ENCODE data around the gene SYT5.
"Not testable (repeated sequence)": the region's sequence is repeated elsewhere in the genome, so short reads cannot be mapped to it uniquely, and the experiment has no call there.

SYT5 gene

DNA sequence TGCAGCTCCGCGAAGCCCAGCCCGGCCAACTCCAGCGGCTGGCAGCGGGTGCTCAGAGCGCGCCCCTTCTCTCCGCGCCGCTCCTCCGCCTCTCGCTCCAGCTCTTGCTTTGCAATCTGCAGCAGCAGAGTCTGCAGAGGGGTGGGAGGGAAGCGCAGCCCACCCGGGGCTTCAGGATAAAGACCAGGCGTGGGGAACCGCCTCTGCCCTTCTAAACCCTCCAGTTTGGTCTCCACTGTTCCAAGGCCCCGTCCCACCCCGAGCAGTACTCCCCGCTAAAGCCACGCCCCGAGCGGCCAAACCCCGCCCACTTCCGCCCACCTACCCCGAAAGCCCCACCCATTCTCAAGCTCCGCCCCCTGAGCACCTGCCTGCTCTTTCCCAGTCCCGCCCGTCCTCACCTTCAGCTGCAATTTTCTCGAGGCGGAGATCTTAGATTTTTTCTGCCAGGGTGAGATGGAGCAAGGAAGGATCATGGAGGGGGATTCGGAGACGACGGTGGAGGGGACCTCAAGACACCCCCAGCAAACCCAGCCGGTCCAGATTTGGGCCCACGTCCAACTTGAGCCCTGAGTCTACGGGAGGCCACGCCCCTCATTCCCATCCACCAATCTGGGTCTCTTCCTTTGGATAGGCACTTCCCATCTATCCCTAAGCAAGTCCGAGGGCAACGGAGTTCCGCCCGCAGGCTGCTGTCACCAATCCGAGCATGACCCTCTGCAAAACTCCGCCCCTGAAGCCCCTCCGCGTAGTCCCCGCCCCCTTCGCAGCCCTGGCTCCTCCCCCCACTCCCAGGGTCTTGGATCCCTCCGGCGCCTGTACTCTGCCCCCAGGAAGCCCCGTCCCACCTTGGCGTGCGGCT lies 23.7 kb downstream of the SYT5 start:
- H3K79me2 ChIP-seq (ENCODE audit: insufficient read depth, low read length): no peaks in the 10 kb centered on the region
- H3K27me3 ChIP-seq (ENCODE audit: insufficient read depth, low read length, poor library complexity, severe bottlenecking): no peaks in the 10 kb centered on the region
- H3K36me3 ChIP-seq (ENCODE audit: insufficient read depth, low read length): no peaks in the 10 kb centered on the region
- no peak overlapping the region for H2AFZ ChIP-seq (ENCODE audit: low read length)
- TF ChIP-seq, protein P1, sequence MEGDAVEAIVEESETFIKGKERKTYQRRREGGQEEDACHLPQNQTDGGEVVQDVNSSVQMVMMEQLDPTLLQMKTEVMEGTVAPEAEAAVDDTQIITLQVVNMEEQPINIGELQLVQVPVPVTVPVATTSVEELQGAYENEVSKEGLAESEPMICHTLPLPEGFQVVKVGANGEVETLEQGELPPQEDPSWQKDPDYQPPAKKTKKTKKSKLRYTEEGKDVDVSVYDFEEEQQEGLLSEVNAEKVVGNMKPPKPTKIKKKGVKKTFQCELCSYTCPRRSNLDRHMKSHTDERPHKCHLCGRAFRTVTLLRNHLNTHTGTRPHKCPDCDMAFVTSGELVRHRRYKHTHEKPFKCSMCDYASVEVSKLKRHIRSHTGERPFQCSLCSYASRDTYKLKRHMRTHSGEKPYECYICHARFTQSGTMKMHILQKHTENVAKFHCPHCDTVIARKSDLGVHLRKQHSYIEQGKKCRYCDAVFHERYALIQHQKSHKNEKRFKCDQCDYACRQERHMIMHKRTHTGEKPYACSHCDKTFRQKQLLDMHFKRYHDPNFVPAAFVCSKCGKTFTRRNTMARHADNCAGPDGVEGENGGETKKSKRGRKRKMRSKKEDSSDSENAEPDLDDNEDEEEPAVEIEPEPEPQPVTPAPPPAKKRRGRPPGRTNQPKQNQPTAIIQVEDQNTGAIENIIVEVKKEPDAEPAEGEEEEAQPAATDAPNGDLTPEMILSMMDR (conservative IDR thresholded peaks at IDR 0.05; ENCODE audit: low read length): no peak
- no peak for TF ChIP-seq EZH2phosphoT487 (IDR thresholded peaks at IDR 0.05; ENCODE audit: borderline replicate concordance)
- peaks cover 21% of the 10 kb centered on the region for H3K4me1 ChIP-seq (ENCODE audit: insufficient read depth, low read length, poor library complexity, severe bottlenecking)
- H3K9me2 ChIP-seq (replicated peaks; ENCODE audit: low read depth, low read length): no peaks in the 10 kb centered on the region
- no peaks in the 10 kb centered on the region for H3K9me3 ChIP-seq (ENCODE audit: insufficient read depth, low read depth, low read length)
- no peaks in the 10 kb centered on the region for H4K20me1 ChIP-seq (ENCODE audit: insufficient read depth, low read length, poor library complexity, severe bottlenecking)
- no peak overlapping the region for H3K9ac ChIP-seq (ENCODE audit: low read depth, low read length, poor library complexity, severe bottlenecking)
- no peak overlapping the region for H3K4me3 ChIP-seq (ENCODE audit: low read length, poor library complexity, severe bottlenecking)
- H3K4me2 ChIP-seq (ENCODE audit: low read depth, low read length, poor library complexity, severe bottlenecking): no peak overlapping the region
- peaks cover 9% of the 10 kb centered on the region for H3F3A ChIP-seq (ENCODE audit: low read depth)

GRCh38 chr19:55155784-55156183 lies 24.3 kb downstream of the SYT5 start:
- not testable (repeated sequence) for H3K36me3 ChIP-seq (ENCODE audit: insufficient read depth, low read length); H2AFZ ChIP-seq (ENCODE audit: low read length); H3K9me3 ChIP-seq (ENCODE audit: insufficient read depth, low read depth, low read length); H3K9me2 ChIP-seq (replicated peaks; ENCODE audit: low read depth, low read length); H3K4me3 ChIP-seq (ENCODE audit: low read length, poor library complexity, severe bottlenecking); H4K20me1 ChIP-seq (ENCODE audit: insufficient read depth, low read length, poor library complexity, severe bottlenecking); H3K79me2 ChIP-seq (ENCODE audit: insufficient read depth, low read length); H3K9ac ChIP-seq (ENCODE audit: low read depth, low read length, poor library complexity, severe bottlenecking); H3K4me2 ChIP-seq (ENCODE audit: low read depth, low read length, poor library complexity, severe bottlenecking); H3K27me3 ChIP-seq (ENCODE audit: insufficient read depth, low read length, poor library complexity, severe bottlenecking)
- H3K4me1 ChIP-seq (ENCODE audit: insufficient read depth, low read length, poor library complexity, severe bottlenecking): peaks cover 22% of the 10 kb centered on the region
- peaks cover 12% of the 10 kb centered on the region for H3F3A ChIP-seq (ENCODE audit: low read depth)

DNA sequence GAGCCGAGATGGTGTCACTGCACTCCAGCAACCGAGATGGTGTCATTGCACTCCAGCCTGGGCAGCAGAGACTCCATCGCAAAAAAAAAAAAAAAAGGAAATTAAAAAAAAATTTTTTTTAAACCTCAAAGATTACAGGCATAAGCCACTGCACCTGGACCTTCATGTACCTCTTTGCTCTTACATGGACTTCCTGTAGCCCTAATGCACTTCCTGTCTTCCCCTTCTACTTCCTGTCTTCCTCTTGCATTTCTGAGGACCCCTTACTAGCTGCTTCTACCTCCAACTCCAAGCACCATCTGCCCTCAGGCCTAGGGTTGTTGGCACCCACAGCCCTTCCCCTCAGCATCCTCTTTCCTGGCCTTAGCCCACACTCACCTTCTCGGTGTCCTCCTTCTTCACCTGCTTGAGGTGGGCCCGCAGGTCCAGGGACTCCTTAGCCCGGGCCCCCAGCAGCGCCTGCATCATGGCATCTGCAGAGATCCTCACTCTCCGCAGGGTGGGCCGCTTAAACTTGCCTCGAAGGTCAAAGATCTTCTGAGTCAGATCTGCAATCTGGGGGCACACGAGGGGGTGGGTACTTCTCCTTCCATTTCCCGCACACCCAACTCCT lies 26.3 kb downstream of the SYT5 start:
- Histone ChIP-seq H3K27me3 (ENCODE audit: insufficient read depth, low read length, poor library complexity, severe bottlenecking) (no peaks in the 10 kb centered on the region), H3K9ac (ENCODE audit: low read depth, low read length, poor library complexity, severe bottlenecking) (no peak overlapping the region), H3K79me2 (ENCODE audit: insufficient read depth, low read length) (no peaks in the 10 kb centered on the region), H3K9me3 (ENCODE audit: insufficient read depth, low read depth, low read length) (no peaks in the 10 kb centered on the region), H3K4me2 (ENCODE audit: low read depth, low read length, poor library complexity, severe bottlenecking) (peak overlapping the region; percentile 30), H4K20me1 (ENCODE audit: insufficient read depth, low read length, poor library complexity, severe bottlenecking) (no peaks in the 10 kb centered on the region), H3K4me3 (ENCODE audit: low read length, poor library complexity, severe bottlenecking) (no peak overlapping the region), H3K4me1 (ENCODE audit: insufficient read depth, low read length, poor library complexity, severe bottlenecking) (peaks cover 22% of the 10 kb centered on the region), H3F3A (ENCODE audit: low read depth) (peaks cover 12% of the 10 kb centered on the region), H2AFZ (ENCODE audit: low read length) (no peak overlapping the region), H3K9me2 (replicated peaks; ENCODE audit: low read depth, low read length) (no peaks in the 10 kb centered on the region), H3K36me3 (ENCODE audit: insufficient read depth, low read length) (no peaks in the 10 kb centered on the region)
- TF ChIP-seq, protein P1 (conservative IDR thresholded peaks at IDR 0.05; ENCODE audit: low read length): no peak
- TF ChIP-seq EZH2phosphoT487 (IDR thresholded peaks at IDR 0.05; ENCODE audit: borderline replicate concordance): no peak
